Measurements from ENCODE around the gene R3HDM1. TPM values are rescaled to one million over a fixed set of nuclear protein-coding genes. Genes with fewer than 3 reads are reported as not detected.

Gene R3HDM1
- total RNA-seq, 1 donor from 2014 or later = 22.1 TPM

- Histone ChIP-seq H3K4me1 (no peaks in the 10 kb centered on the region), H3K4me3 (no peak overlapping the region), H3K36me3 (peaks cover 9% of the 10 kb centered on the region), H3K27ac (no peak overlapping the region), H3K9me3 (no peaks in the 10 kb centered on the region), H3K27me3 (ENCODE audit: low read depth) (no peaks in the 10 kb centered on the region)
- no peak for TF ChIP-seq CTCF (IDR thresholded peaks at IDR 0.05)
- ATAC-seq (no peak), DNase-seq (no peak)
- intact Hi-C loops (cut with DNase I) = no loop called here
Observed at GRCh38 chr2:135573620-135574019, 42.3 kb downstream of the R3HDM1 start.

GRCh38 chr2:135581282-135581681 lies 50.0 kb downstream of the R3HDM1 start:
- ATAC-seq (no peak), DNase-seq (no peak)
- Histone ChIP-seq H3K9me3 (no peaks in the 10 kb centered on the region), H3K4me3 (no peak overlapping the region), H3K27ac (no peak overlapping the region), H3K27me3 (ENCODE audit: low read depth) (no peaks in the 10 kb centered on the region), H3K4me1 (no peaks in the 10 kb centered on the region), H3K36me3 (no peaks in the 10 kb centered on the region)
- intact Hi-C loops (cut with DNase I) = no loop called here
- TF ChIP-seq CTCF (IDR thresholded peaks at IDR 0.05) = no peak

GRCh38 chr2:135582383-135582782 lies 51.1 kb downstream of the R3HDM1 start:
- Histone ChIP-seq H3K9me3 (no peaks in the 10 kb centered on the region), H3K36me3 (no peaks in the 10 kb centered on the region), H3K4me1 (no peaks in the 10 kb centered on the region), H3K4me3 (no peak overlapping the region), H3K27ac (no peak overlapping the region), H3K27me3 (ENCODE audit: low read depth) (no peaks in the 10 kb centered on the region)
- ATAC-seq = no peak
- intact Hi-C loops (cut with DNase I) = no loop called here
- no peak for DNase-seq
- TF ChIP-seq CTCF (IDR thresholded peaks at IDR 0.05) = no peak

GRCh38 chr2:135585586-135585985 lies 54.3 kb downstream of the R3HDM1 start:
- no peak for ATAC-seq
- no peaks in the 10 kb centered on the region for H3K27me3 ChIP-seq (ENCODE audit: low read depth)
- H3K9me3 ChIP-seq = no peaks in the 10 kb centered on the region
- no peaks in the 10 kb centered on the region for H3K4me1 ChIP-seq
- H3K4me3 ChIP-seq = no peak overlapping the region
- no peaks in the 10 kb centered on the region for H3K36me3 ChIP-seq
- intact Hi-C loops (cut with DNase I) = no loop called here
- no peak for TF ChIP-seq CTCF (IDR thresholded peaks at IDR 0.05)
- no peak overlapping the region for H3K27ac ChIP-seq
- no peak for DNase-seq

- Histone ChIP-seq H3K4me1 (no peaks in the 10 kb centered on the region), H3K36me3 (no peaks in the 10 kb centered on the region), H3K9me3 (no peaks in the 10 kb centered on the region), H3K4me3 (no peak overlapping the region), H3K27me3 (ENCODE audit: low read depth) (no peaks in the 10 kb centered on the region), H3K27ac (no peak overlapping the region)
- intact Hi-C loops (cut with DNase I) = no loop called here
- no peak for TF ChIP-seq CTCF (IDR thresholded peaks at IDR 0.05)
- no peak for ATAC-seq
- no peak for DNase-seq
Observed at GRCh38 chr2:135586148-135586547, 54.9 kb downstream of the R3HDM1 start.

- TF ChIP-seq CTCF (IDR thresholded peaks at IDR 0.05) = no peak
- H3K27me3 ChIP-seq (ENCODE audit: low read depth) = no peaks in the 10 kb centered on the region
- H3K9me3 ChIP-seq = no peaks in the 10 kb centered on the region
- no peak overlapping the region for H3K4me3 ChIP-seq
- no peaks in the 10 kb centered on the region for H3K36me3 ChIP-seq
- ATAC-seq (no peak), DNase-seq (no peak)
- intact Hi-C loops (cut with DNase I) = no loop called here
- H3K4me1 ChIP-seq = no peaks in the 10 kb centered on the region
- H3K27ac ChIP-seq = no peak overlapping the region
Observed at GRCh38 chr2:135587958-135588357, 56.7 kb downstream of the R3HDM1 start.

Data from lower lobe of right lung (tissue), 2 donors.